ENCODE measurements around the gene DNAH14. TPM values are rescaled to one million over a fixed set of nuclear protein-coding genes. Genes with fewer than 3 reads are reported as not detected.

DNAH14 gene
- total and polyA plus RNA-seq, 2 donors (not counting 1 experiment from before 2014, with no cell fraction given): not detected

DNA sequence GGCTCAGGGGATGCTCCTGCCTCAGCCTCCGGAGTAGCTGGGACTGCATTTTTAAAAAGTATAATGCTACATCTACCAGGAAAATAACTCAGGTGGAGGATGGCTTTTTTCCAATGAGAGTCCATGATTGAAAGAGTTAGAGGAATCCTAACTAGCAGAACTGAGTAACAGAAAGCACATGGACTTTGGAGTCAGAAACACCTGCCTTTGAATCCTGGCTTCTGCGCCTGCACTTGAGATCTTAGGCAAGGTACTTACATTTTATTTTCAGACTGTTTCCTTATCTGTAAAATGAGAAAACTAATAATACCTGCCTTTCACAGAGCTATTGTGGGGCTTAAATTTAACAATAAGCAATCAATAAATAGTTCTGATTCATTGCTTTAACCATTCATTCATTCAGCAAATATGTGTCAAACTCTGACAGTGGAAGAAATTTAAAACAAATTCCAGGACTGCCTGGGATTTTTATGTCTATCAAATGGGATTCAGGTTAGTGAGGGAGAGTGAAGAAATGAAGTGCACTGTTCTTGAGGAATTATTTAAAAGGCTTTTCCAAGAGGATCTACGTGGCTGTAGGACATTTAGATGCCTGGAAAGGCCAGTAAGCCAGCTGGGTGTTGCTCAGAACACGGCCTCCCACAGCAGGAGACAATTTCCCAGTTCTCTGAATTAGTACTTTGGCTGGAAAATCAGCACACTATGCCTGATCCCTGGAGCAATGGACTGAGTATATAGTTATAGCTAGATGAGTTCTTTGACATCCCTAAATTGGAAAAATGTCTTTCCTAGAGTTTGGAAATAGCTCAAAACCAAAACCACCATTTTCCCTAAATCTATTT is 511.1 kb downstream of the DNAH14 start:
- ChIA-PET CTCF (interaction anchor here (1.2 to 7.8 kb wide), 4 partner anchors 7 to 118 kb away, joined by 4 to 104 read pairs (median 8); partner anchors contain the start of gene LBR), POLR2A (interaction anchor here (0.8 to 1.2 kb wide), 2 partner anchors 11 to 12 kb away, joined by 3 read pairs; no protein-coding TSS in a partner anchor)
- Histone ChIP-seq H3K27ac (ENCODE audit: low read length in 2 of 2) (no peak overlapping the region), H3K79me2 (ENCODE audit: control insufficient read depth, insufficient read depth, low read length) (no peaks in the 10 kb centered on the region), H2AFZ (ENCODE audit: insufficient read depth, low read depth, low read length, poor library complexity, severe bottlenecking) (no peak overlapping the region), H3K9me3 (ENCODE audit: control extremely low read depth in 1 of 3, control insufficient read depth in 2 of 3, insufficient read depth in 1 of 3, low read length in 2 of 3) (no peaks in the 10 kb centered on the region), H3K27me3 (replicated peaks in 1 of 4; ENCODE audit: control extremely low read depth in 1 of 4, control insufficient read depth in 3 of 4, insufficient read depth in 4 of 4, low read length in 3 of 4) (no peaks in the 10 kb centered on the region), H3K4me3 (ENCODE audit: control extremely low read depth in 1 of 5, extremely low read depth in 1 of 5, insufficient read depth in 1 of 5, low read depth in 2 of 5, low read length in 4 of 5) (no peak overlapping the region), H3K36me3 (replicated peaks in 1 of 2; ENCODE audit: control extremely low read depth in 1 of 2, control insufficient read depth in 1 of 2, extremely low read depth in 1 of 2, insufficient read depth in 2 of 2, low read length in 1 of 2) (no peaks in the 10 kb centered on the region), H4K20me1 (ENCODE audit: control insufficient read depth, insufficient read depth, low read length, poor library complexity, severe bottlenecking) (no peaks in the 10 kb centered on the region), H3K4me2 (replicated peaks; ENCODE audit: low read depth, low read length, poor library complexity, severe bottlenecking) (no peak overlapping the region), H3K9ac (ENCODE audit: low read length) (no peak overlapping the region), H3K4me1 (ENCODE audit: control insufficient read depth in 2 of 2, insufficient read depth in 2 of 2, low read length in 2 of 2) (peaks cover 43 to 59% of the 10 kb centered on the region in 2 donors)
- Mint-ChIP-seq H3K4me1 (peaks cover 57% of the 10 kb centered on the region), H3K27me3 (no peaks in the 10 kb centered on the region), H3K4me3 (no peak overlapping the region), H3K9me3 (ENCODE audit: insufficient read depth) (no peaks in the 10 kb centered on the region), H3K27ac (no peak overlapping the region)
- DNase-seq (no peak), ATAC-seq (ENCODE audit: low read depth) (no peak)
- 100% methylated on average over 1 of the region's 4 CpGs for WGBS (ENCODE audit: insufficient coverage)
- no peak for TF ChIP-seq EZH2 (IDR thresholded peaks at IDR 0.05; ENCODE audit: borderline replicate concordance, insufficient read depth, low read depth, low read length, poor library complexity, severe bottlenecking)
- TF ChIP-seq, protein P1, sequence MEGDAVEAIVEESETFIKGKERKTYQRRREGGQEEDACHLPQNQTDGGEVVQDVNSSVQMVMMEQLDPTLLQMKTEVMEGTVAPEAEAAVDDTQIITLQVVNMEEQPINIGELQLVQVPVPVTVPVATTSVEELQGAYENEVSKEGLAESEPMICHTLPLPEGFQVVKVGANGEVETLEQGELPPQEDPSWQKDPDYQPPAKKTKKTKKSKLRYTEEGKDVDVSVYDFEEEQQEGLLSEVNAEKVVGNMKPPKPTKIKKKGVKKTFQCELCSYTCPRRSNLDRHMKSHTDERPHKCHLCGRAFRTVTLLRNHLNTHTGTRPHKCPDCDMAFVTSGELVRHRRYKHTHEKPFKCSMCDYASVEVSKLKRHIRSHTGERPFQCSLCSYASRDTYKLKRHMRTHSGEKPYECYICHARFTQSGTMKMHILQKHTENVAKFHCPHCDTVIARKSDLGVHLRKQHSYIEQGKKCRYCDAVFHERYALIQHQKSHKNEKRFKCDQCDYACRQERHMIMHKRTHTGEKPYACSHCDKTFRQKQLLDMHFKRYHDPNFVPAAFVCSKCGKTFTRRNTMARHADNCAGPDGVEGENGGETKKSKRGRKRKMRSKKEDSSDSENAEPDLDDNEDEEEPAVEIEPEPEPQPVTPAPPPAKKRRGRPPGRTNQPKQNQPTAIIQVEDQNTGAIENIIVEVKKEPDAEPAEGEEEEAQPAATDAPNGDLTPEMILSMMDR (IDR thresholded peaks at IDR 0.05): no peak
- intact Hi-C loops (cut with micrococcal nuclease): no loop called here

All from B cell (primary cell).